SKM-1 treated with dmso at 0.1 percent for 144 hours (cell line): ENCODE results near the gene ARPC1A.

Experiments
- DNase-seq: peaks from one replicate; lab custom pipeline; 2025; ENCODE audit not compliant: unreplicated experiment; lab: John Stamatoyannopoulos, UW

Gene ARPC1A

DNA sequence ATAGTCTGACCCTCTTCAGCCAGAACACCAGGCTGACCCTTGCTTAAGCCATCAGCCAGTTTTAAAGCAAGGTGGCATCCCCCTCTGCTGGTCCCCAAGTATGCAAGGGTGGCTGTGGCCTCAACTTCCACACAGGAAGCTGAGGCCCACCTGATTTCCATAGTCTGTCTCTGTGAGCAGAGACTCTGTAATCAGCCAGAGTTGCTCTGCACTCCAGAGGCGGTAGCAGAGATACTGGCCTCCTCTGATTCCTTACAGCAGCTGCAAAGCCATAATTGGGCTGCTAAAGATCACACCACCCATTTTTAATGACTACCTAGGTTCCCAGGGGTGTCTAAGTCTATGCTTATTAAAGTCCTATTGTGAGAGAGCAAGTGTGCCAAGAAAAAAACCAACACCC, 80.9 kb downstream of the ARPC1A start:
- DNase-seq, result no peak

DNA sequence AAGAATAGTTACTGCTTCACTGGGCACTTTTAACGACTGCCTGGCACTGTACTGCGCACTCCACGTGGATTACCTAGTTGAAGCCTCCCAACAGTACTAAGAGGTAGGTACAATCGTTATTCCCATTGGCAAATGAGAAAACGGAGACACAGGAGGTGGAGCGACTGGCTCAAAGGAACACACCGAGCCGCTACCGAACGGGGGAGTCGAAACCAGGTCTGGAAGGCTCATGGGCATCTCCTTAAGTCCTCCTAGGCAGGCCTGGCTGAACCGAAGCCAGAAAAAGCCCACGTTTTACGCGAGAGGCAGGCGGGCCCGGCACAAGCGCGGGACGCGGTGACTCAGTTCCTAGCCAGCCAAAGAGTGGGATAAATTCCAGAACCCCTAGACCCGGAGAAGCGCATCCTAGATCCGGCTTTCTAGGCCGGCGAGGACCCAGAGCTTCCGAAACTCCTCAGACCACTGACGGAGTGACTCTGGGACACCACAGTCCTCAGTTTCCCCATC, 82.2 kb downstream of the ARPC1A start:
- no peak for DNase-seq

DNA sequence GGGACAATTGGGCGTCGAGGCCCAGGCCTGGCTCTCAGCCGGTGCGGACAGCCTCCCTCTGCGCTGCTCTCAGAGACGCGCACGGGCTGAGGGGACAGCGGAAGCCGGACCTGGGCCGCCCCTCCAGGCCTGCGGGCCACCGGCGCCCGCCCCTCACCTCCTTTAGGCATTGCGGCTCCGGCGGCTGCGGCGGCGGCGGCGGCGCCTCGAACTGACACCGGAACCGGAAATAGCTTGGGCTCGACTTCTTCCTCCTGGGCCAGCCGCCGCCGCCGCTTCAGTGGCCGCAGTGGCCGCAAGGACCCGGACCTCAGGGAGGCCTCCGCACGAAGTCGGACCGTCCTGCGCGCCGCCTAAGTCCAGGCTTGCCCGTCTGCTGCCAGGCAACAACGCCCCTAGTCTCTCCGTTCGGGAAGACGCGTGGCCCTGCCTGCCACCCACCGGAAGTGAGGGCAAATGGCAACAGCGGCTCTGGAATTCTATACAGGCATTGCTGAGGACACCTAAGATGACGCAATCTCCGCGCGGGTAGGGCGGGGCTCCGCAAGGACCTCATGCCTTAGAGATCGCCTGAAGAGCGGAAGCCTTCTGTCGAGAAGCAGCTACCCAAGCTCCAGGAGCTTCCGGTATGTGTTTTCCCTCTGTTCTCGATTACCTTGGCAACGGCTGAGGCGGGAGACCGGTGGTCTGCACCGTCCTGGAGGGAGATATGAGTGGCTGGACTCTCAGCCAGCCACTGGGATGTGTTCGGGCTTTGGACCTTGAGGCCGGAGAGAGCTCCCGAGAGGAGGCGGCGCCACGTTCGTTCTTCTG, 82.9 kb downstream of the ARPC1A start, which contains the start of the genes BUD31 and PDAP1:
TSS of gene BUD31 (plus strand) at position 591 of the 813 bp plus-strand sequence. CDS start 2,124 bp downstream, outside the sequence.
TSS of gene PDAP1 (minus strand) at position 219 of the 813 bp plus-strand sequence. CDS start at position 170, 49 bp downstream.
- DNase-seq, result peak; percentile 92

DNA sequence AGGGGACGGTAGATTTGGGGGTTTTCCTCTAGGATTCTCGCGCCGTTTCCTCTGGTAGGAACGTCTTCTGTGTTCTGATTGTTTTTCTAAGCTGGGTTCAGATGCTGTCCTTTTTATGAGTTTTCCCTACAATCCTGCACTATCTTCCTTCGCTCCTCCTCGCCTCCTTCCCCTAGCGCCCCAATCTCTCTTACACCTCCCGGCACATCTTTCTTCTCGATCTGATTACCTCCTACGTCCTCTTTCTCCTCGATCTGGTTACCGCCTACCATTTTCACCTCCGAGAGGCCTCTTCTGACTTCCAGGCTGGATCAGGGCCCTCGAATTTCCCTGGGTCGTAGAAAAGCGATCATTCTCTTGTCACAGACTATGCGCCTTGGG, 83.5 kb downstream of the ARPC1A start:
- DNase-seq, result no peak

DNA sequence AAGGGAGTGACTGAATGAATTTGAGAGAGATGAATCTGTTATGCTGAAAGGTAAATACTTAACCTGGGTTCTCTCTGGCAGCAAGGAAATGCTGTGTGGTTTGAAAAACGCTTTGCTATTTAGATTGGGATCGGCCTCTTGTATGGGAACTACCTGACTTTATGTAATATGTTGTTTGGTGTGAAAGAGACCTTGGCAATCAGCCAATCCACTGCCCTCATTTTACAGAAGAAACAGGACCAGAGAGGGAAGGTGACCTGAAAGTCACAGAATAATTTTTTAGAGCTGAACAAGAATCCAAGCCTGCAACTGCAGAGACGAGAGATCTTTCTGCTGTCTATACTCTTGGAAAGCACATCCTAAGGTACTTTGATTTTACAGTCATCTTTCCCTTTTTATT, 84.1 kb downstream of the ARPC1A start:
- no peak for DNase-seq

DNA sequence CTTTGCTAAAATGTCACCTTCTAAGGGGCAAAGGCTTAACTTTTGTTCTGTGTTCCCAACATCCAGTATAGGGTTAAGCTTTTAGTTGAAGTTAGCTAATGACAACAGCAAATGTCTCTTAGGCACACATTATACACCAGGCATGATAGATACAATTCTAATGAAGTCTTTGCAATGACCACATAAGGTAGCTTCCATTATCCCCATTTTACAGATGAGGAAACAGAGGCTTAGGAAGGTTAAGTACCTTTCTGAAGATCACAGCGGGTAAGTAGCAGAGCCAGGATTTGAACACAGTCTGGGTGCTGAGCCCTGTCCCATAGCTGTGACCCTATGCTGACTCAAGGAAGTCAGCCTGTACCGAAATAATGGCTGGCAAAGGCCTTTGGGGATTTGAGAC, 84.9 kb downstream of the ARPC1A start:
- no peak for DNase-seq

DNA sequence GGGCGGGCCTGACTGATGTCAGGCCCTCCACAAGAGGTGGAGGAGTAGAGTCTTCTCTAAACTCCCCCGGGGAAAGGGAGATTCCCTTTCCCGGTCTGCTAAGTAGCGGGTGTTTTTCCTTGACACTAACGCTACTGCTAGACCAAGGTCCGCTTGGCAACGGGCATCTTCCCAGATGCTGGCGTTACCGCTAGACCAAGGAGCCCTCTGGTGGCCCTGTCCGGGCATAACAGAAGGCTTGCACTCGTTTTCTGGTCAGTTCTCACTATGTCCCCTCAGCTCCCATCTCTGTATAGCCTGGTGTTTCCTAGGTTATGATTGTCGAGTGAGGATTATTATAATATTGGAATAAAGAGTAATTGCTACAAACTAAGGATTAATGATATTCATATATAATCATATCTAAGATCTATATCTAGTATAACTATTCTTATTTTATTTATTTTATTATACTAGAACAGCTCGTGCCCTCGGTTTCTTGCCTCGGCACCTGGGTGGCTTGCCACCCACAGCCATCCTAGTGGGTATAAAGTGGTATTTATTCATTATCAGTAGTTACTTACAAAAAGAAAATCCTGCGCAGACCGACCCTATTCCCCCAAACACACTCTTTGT, 89.9 kb downstream of the ARPC1A start:
- peak; percentile 44 for DNase-seq
